ENCODE data around the gene SLC22A3.
"Not testable (repeated sequence)": the region's sequence is repeated elsewhere in the genome, so short reads cannot be mapped to it uniquely, and the experiment has no call there.

The SLC22A3 gene

DNA sequence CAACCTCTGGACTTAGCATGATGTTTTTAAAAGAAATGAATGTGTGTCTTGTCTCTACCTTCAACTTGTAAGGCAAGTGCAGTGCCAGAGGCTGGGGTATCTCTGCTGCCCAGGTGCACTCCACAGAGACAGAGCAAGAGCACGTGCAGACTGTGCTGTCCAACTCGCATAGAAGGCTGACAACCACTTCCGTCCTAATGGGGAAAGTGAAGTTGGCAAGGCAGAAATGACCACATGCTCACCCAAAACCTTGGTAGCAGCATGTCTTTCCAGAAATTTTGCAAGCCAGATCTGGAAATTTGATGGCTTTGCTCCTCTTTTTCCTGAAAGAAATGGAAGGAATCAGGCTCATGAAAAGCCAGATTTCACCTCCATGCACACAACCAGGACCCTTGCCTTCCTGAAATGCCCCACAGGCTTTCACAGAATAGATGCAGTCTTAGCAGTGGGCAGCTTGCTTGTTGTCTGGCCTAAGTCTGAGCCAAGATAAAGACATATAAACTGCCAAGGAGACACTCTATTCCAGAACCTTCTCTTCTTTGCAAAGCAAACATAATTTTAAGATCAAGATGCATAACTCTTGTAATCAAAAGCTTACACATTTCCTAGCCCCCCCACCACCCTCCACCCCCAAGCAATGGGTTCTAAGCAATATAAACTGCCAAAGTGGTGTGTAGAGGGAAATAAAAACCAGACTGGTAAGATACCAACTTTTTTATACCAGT is 26.8 kb downstream of the SLC22A3 start:
- DNase-seq (ENCODE audit: low read depth): no peak

DNA sequence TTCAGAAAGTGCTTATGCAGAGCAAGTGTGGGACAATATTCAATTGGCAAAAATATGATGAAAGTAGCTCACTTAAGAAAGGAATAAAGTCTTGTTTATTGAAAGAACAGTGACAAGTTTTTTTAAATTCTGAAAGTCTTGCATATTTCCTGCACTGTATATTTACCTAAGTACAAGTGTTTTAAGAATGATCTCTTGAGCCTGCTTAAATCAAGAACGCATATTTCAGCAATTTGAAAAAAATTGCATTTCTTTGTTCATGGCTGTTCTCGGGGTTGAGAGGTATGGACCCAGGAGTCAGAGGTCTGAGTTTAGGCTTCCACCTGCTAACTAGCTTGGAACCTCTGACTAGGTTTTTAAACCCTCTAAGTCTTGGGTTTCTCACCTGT is 27.4 kb downstream of the SLC22A3 start:
- no peak for DNase-seq (ENCODE audit: low read depth)

DNA sequence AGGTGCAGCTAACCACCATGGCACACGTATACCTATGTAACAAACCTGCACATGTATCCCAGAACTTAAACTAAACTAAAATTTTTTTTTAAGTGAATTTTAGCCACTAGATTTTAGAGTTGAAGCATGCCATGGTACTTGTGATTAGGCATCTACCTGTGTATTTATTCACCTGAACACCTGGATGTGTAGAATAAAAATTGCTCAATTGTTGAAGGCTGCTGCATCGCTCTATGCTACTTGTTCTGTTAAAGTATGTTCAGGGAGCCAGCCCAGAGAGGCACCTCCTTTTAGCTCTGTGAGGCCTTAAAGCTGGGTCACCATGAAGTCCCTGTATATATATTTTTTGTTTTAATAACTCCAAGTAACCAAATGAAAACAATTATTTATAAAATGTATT is 28.3 kb downstream of the SLC22A3 start:
- DNase-seq (ENCODE audit: low read depth): no peak

DNA sequence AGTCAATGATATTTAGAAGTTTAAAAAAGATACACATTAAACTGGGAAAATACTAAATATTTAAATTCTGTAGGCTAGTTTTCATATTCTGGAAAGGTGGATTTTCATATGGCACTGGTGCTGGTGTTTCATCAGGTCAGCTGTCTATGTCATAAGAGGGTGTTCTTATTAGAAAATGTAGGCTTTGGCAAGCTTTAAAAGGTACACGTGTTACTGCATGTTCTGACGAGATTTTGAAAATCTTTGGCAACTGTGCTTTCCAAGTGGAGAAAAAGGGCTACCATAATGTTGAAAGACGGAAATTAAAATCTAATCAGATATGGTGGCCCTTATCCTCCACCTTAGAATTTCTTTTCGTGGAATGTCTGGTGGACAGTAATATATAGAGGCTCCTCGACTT is 30.0 kb downstream of the SLC22A3 start:
- DNase-seq (ENCODE audit: low read depth): no peak

DNA sequence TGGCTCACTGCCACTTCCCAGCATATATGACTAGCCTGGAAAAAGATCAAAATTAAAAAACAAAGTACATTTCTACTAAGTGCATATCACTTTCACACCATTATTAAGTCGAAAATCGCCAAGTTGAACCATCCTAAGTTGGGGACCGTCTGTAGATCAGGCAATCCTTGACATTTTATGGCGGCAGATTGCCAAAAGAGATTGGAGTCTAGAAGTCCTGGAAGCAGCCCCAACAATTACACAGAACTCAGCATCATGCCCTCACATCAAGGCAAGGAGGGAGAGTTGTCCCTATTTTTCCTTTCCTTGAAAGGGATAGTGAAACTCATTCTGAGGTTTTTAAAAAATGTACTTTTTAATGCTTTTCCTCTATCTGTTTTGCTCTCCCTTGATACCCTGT is 30.7 kb downstream of the SLC22A3 start:
- no peak for DNase-seq (ENCODE audit: low read depth)

DNA sequence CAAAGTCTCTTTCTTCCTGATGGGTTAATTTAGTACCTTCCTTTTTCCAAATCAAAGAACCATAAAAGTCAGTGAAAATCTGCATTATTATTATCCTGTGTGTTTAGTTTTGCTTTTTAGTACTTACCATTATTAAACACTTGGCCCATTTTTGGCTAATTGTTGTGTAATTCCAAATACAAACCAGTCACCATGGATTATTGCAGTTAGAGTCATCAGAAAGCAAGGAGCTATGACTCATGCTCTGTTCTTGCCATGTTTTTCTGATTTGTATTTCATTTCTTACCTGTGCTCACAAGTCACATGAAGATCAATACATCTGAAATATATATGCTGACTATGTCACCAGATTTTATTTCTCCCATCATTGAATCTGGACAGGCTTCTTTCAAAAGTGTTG is 31.3 kb downstream of the SLC22A3 start:
- no peak for DNase-seq (ENCODE audit: low read depth)

DNA sequence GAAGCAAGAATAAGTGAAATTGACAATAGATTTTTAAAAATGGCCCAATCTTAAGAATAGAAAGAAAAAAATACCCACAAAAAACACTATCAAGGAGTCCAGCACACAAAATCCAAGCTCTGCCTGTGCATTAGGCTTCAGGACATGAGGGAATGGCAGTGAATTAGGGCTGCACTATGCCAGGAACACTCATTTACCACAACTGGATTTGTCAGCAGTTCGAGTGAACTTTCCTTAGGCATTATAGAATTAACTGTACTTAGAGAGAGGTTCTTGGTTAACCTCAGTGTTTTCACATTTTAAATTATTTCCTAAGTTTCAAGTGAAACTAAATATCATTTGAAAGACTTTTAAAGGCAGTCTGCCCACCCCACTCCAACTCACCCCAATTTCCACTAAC is 34.8 kb downstream of the SLC22A3 start:
- no peak for DNase-seq (ENCODE audit: low read depth)

DNA sequence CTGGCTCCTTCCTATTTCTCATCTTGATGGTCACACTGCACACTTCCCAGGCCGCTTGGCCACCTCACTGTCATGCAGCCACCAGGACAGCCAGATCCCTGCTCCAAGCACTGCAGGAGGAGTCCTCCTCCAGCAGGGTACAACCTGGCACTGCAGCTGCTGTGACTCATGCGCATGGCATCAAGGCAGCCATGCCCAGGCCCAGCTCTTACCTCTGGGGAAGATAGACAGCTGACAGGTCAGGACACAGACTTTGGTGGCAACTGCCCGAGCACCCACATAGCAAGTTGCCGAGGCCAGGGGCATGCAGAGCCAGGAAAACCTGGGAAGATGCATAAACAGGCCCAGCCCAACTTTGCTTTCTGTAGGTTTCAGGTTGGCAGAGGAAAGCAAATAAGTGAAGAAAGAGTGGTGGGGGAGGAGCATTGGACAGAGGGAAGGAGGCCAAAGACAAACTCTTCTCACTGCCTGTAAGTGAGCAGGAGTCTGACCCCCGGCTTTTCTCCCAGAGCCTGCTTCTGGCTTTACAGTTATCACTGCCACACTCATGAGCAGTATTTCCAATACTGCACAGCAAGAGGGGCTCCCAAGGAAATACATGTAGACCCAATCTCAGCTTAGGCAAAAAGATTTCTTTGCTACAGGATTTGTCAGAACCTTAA is 38.8 kb downstream of the SLC22A3 start:
- no peak for DNase-seq (ENCODE audit: low read depth)

DNA sequence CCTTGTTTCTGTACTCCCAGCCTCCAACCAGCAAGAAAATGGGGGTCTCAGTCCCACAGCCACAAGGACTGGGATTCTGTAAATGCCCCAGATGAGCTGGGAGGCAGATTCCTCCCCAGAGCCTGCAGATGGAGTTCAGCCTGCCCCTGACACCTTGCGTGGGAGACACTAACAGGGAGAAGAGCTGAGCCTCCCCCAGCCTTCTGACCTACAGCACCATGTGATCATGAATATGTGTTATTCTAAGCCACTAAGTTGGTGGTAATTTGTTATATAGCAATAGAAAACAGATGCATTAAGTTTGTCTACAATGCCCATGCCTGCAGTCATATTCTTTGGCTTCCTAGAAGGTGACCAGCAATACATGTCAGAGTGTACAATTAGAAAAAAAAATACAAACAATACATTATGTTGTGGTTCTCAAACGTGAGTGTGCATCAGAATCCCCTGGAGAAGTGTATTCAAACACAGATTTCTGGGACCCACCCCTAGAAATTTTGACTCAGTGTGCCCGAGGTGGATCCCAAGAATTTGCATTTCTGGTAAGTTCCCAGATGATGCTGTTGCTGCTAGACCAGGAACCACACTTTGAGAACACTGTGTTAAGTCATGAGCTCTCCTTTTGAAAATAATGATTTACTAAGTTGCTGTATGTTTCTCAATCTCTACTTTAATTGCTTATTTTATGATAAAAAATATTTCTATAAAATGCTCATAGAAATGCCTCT is 39.9 kb downstream of the SLC22A3 start:
- no peak for DNase-seq (ENCODE audit: low read depth)

DNA sequence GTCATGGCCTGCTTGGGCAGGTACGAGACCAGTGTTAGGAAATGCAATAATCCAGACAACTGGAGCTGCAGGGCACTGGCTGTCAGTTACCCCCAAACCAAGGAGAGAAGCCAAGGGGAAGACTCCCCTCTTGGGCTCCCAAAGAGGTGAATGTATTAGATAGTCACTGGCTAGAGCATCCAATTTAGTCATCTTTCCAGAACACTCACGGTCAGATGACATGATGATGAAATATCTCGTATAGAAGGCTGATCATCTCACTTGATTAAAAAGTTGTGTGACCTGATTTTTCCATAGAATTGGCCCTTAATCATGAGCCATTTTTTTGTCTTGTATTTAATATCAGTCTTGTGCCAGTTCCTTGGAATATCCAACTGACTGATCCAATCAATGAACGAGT is 40.7 kb downstream of the SLC22A3 start:
- no peak for DNase-seq (ENCODE audit: low read depth)

DNA sequence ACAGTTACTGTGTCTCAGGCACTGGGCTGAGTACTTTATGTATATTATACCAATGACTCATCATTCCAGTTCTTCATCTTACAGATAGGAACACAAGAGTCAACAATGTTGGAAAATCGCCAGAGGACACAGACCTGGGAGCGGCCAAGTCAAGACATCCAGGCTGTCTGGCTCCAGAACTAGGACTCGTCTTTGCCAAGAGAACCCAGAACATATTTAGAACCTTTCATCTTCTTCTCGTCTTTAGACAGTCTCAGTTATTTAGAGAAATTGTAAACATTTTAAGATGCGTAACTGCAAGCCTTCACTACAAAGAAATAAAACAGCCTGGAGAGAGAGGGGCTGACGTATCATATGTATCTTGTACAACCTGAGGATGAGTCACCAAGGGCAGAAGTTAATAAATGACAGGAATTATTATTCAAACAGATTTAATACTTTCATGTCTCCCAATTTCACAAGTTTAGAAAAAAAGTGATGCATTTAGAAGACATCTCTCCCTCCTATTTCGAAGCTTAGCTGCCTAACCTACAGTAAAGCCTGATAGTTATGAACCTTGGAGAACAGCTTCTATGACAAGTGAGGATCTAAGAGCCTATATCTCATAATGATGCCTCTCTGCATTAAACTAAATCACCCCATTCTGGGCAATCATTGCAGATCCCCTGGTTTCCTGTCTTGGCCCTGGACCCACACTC is 43.4 kb downstream of the SLC22A3 start:
- DNase-seq (ENCODE audit: low read depth): no peak

DNA sequence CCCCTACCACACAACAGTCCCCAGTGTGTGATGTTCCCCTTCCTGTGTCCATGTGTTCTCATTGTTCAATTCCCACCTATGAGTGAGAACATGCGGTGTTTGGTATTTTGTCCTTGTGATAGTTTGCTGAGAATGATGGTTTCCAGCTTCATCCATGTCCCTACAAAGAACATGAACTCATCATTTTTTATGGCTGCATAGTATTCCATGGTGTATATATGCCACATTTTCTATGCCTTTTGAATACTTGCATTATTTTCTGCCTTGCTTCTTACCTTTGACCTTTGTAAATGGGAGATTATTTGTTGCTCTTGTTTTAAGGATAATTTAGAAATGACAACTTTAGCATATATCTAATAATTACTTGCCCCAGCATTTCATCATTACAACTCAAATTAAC is 45.3 kb downstream of the SLC22A3 start:
- DNase-seq (ENCODE audit: low read depth): not testable (repeated sequence)

DNA sequence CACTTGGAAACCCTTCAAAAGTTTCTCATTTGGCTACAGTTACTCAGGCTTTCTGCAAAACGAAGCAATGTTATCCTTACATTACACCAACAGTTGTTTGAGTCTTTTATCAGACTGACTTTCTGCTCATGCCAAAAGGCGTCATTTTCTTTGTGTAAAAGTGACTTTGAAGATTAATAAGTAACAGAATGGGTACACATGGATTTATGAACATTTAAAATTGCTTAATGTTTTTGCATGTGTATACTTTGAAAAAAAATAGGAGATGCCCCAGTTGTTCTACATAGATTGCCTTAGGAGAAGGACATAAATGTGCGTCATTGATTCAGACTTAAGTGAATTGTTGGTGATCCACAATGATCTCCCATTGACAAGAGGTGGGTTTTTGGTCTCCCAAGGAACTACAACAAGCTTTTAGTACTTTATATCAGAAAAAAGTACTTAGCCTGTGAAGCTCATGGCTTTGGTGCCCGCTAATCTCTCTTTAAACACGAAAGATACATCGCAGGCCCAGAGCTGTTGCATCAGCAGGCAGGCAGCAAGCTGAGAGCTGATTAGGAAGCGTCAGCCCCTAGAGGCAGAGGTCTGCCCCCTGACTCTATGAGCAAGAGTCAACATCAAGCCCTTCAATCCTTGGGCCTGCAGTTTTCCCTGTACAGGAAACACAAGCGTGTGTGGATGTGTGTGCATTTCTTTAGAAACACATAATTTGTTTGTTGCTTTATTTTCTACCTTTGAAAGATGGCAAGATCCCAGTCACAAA is 45.9 kb downstream of the SLC22A3 start:
- DNase-seq (ENCODE audit: low read depth): no peak

DNA sequence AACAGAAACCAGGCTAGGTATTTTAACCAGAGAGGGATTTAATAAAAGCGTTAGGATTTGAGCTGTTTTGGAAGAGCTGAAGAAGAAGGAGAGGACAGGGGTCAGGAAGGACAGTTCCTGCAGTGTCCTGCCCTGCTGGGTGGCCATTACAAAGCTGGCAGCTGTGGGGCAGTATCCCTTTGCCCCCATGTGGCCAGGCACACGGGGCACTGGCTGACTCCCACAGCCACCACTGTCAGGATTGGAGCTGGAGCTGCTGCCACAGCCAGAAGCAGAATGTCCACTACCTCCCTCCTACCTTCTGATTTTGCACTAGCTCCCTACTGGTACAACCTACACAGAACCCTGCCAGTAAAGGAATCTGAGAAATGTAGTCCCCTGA is 46.5 kb downstream of the SLC22A3 start:
- DNase-seq (ENCODE audit: low read depth): no peak

DNA sequence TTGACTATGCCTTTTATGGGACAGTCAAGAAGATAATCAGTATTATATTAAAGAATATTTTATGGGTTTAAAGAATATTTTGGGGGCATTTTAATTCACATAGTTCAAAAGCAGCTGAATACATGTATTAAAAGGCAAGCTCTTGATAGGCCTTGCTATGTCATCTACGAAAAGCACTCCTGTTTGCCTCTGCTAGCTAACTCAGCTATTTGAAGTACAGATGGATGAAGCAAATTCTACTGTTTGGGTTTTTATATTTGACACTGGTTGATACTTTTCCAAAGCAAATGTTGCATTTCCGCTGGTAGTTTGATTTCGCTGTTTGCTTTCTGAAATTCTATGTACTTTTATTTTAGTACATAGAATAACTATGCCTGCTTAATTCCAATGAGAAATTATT is 47.0 kb downstream of the SLC22A3 start:
- no peak for DNase-seq (ENCODE audit: low read depth)

DNA sequence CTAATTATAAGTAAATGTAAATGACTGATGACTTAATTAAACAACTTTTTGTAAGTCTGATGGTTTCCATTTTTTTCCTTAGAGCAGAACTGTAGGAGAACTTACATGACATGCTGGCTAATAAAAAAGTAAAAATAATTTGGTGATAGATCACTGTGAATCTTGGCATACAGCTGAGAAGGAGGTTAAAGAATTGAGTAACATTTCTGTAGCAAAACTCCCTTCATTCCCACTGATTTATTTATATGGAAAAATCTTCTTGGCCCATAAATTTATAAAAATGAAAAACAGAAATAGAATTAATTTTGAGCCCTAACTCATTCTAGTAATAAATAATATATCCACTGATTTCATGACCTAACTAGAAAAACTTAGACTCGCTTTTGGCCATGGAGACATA is 48.1 kb downstream of the SLC22A3 start:
- DNase-seq (ENCODE audit: low read depth): no peak

DNA sequence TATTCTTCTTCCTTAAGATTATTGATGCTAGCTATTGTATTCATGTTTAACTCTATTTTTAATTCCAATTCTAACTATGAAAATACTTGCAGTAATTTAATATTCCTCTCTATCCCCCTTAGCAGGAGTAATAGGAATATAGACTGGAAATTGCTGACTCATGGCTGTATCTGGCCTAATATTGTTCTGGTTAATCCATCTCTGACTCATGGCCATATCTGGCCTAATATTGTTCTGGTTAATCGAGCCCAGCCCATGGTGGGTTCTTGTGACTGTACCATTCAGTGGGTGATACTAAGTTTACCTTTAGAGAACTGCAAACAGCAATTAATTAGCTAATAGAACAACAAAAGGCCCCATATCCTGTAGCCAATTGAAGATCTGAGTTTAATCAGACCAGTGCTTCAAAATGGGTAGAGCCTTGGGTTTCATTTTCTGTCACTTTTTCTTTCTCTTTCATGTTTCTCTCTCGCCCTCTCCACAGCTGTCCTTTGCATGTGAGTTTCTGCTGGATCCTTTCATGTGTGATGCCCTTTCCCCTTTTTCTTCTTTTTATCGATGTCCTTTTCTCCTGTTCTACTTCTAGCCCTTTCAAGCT is 50.6 kb downstream of the SLC22A3 start:
- DNase-seq (ENCODE audit: low read depth): no peak

DNA sequence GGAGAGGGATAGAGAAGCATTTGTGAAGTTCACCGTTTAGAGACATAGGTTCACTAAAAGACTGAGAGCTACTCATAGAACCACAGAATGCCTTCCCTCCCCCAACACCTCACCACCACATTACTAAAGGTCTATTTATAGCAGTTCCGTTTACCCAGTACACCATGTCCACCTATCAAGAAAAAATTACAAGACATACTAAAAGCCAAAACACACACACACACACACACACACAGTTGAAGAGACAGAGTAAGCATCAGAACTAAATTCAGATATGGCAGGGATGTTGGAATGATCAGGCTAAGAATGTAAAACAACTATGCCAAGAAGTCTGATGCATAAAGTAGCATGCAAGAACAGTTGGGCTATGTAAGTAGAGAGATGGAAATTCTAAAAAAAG is 52.3 kb downstream of the SLC22A3 start:
- DNase-seq (ENCODE audit: low read depth): no peak

DNA sequence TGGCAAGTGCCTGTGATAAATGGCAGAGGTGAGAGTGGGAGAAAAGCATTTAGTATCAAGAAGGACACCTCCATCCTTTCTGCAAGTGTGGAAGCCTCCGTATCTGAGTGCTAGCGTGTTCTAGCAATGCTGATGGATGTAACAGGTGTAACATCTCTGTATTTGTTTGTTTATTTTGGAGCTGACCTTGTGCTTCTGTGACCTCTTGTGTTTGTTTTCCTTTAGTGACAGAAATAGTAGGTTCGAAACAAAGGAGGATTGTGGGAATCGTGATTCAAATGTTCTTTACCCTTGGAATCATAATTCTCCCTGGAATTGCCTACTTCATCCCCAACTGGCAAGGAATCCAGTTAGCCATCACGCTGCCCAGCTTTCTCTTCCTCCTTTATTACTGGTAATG is 60.4 kb downstream of the SLC22A3 start:
- no peak for DNase-seq (ENCODE audit: low read depth)

DNA sequence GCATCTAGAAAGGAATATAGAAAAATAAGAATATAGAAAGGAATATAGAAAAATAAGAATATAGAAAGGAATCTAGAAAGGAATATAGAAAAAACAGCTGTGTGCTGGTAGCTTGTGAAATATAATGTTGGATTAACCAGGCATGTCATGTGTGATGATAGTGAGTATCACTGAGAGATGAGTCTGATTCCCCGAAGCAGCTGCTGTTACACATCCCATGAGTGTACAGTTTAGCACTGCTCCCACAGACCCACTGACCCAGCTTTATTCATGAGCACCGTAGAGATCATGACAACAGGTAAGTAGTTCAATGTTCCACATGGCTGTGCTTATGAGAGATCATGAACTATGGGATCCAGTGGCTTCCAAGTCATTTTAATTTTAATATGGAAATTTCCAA is 64.8 kb downstream of the SLC22A3 start:
- no peak for DNase-seq (ENCODE audit: low read depth)

DNA sequence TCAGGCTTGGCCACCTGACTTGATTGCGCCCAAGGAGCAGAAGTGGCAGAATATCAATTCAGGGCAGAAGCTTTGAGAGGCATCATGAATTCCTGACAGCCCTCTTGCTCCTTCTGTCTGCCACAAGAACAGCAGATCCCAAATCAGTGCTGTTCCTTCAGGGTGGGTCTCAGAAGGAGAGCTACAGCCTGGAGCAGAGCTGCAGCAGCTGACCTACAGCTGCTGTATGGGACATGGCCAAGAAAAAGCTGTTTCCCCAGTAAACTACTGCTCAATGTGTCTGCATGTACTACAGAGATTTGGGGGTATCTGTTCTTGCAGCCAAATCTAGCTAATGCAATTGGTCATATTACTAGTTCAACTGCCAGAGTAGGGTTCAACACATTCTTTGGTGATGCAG is 69.0 kb downstream of the SLC22A3 start:
- no peak for DNase-seq (ENCODE audit: low read depth)

DNA sequence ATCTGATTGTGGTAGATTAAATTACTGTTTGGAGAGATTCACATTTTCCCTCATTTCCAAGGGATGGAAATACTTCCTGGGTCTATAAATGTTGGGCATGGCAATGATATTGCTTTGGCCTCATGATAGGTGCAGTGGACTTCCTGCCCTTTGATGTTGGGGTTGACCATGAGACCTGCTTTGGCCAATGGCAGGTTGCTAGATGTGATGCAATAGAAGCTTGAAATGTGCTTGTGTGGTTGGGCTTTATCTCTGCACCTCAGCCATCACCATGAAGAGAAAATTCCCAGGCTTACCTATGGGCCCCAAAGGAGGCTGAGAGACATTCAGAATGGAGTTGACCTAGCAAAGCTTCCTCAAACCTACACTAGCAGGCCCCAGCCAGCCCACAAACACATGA is 69.4 kb downstream of the SLC22A3 start:
- no peak for DNase-seq (ENCODE audit: low read depth)

Data from activated T-cell treated with anti-CD3 and anti-CD28 coated beads for 24 hours (primary cell).